HL-60 (cell line): ENCODE results near the gene RYR2.

Experiments
- DNase-seq, 2 experiments: peaks; one replicate each; pipeline ENCODE4 v3.0.0-alpha.2; 2010 to 2020; ENCODE audit warnings: low read depth in 1 of 2, low spot score in 1 of 2
- H3K27ac ChIP-seq: fragments of 250-450 bp; sonication (Bioruptor Pico); replicated peaks from 2 replicates; pipeline ENCODE4 v1.5.1; 2020; ENCODE audit warnings: mild to moderate bottlenecking, moderate library complexity
- H3K27me3 ChIP-seq: fragments of 250-450 bp; sonication (Bioruptor Pico); 2 replicates; pipeline ENCODE4 v1.5.1; 2021; ENCODE audit warnings: mild to moderate bottlenecking, moderate library complexity; ENCODE audit not compliant: insufficient read depth, poor library complexity, severe bottlenecking
- H3K4me3 ChIP-seq: replicated peaks from 2 replicates; pipeline ENCODE4 v1.5.1; 2011; ENCODE audit warnings: mild to moderate bottlenecking, control low read depth, low read length; ENCODE audit not compliant: insufficient read depth
- GABPA ChIP-seq: IDR thresholded peaks from 2 replicates; pipeline ENCODE4 v1.6.1; 2012; ENCODE audit warnings: low read depth
- POLR2AphosphoS5 ChIP-seq: IDR thresholded peaks from 2 replicates; pipeline ENCODE4 v1.6.1; 2012; ENCODE audit warnings: low read depth
- SPI1 ChIP-seq: IDR thresholded peaks from 2 replicates; pipeline ENCODE4 v1.6.1; 2012; ENCODE audit warnings: low read depth, mild to moderate bottlenecking, borderline replicate concordance
- TF ChIP-seq, protein P1 (sequence below): IDR thresholded peaks from 2 replicates; pipeline ENCODE4 v1.6.1; 2012; ENCODE audit warnings: low read depth; ENCODE audit not compliant: insufficient replicate concordance
- TF ChIP-seq, protein P2 (sequence below): IDR thresholded peaks from one replicate; pipeline ENCODE4 v1.5.1; 2011; ENCODE audit warnings: low read length, control low read depth, inconsistent platforms; ENCODE audit not compliant: insufficient read depth

Gene RYR2

DNA sequence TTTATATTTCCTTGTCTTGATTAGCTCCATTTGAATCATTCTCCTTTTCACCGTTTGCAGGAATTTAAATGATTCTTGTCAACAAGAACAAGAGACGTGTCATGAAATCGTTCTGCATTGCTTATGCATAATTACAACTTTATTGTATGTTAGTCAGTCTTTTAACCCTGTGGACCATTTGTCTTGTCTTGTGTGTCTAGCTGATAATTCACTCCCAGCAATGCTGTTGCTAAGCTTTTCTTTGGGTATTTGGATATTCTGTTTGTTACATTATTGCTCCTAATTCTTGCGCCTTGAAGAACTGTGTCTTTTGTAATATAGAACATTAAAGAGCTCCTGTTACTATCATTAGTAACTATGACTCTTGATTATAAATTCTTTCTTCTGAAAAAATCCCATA is 311.9 kb downstream of the RYR2 start:
- H3K4me3 ChIP-seq: no peak overlapping the region
- no peaks in the 10 kb centered on the region for H3K27me3 ChIP-seq
- TF ChIP-seq SPI1: no peak
- TF ChIP-seq POLR2AphosphoS5: no peak
- no peak for TF ChIP-seq GABPA
- TF ChIP-seq, protein P1, sequence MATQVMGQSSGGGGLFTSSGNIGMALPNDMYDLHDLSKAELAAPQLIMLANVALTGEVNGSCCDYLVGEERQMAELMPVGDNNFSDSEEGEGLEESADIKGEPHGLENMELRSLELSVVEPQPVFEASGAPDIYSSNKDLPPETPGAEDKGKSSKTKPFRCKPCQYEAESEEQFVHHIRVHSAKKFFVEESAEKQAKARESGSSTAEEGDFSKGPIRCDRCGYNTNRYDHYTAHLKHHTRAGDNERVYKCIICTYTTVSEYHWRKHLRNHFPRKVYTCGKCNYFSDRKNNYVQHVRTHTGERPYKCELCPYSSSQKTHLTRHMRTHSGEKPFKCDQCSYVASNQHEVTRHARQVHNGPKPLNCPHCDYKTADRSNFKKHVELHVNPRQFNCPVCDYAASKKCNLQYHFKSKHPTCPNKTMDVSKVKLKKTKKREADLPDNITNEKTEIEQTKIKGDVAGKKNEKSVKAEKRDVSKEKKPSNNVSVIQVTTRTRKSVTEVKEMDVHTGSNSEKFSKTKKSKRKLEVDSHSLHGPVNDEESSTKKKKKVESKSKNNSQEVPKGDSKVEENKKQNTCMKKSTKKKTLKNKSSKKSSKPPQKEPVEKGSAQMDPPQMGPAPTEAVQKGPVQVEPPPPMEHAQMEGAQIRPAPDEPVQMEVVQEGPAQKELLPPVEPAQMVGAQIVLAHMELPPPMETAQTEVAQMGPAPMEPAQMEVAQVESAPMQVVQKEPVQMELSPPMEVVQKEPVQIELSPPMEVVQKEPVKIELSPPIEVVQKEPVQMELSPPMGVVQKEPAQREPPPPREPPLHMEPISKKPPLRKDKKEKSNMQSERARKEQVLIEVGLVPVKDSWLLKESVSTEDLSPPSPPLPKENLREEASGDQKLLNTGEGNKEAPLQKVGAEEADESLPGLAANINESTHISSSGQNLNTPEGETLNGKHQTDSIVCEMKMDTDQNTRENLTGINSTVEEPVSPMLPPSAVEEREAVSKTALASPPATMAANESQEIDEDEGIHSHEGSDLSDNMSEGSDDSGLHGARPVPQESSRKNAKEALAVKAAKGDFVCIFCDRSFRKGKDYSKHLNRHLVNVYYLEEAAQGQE: no peak
- TF ChIP-seq, protein P2, sequence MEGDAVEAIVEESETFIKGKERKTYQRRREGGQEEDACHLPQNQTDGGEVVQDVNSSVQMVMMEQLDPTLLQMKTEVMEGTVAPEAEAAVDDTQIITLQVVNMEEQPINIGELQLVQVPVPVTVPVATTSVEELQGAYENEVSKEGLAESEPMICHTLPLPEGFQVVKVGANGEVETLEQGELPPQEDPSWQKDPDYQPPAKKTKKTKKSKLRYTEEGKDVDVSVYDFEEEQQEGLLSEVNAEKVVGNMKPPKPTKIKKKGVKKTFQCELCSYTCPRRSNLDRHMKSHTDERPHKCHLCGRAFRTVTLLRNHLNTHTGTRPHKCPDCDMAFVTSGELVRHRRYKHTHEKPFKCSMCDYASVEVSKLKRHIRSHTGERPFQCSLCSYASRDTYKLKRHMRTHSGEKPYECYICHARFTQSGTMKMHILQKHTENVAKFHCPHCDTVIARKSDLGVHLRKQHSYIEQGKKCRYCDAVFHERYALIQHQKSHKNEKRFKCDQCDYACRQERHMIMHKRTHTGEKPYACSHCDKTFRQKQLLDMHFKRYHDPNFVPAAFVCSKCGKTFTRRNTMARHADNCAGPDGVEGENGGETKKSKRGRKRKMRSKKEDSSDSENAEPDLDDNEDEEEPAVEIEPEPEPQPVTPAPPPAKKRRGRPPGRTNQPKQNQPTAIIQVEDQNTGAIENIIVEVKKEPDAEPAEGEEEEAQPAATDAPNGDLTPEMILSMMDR: no peak
- H3K27ac ChIP-seq: no peak overlapping the region
- DNase-seq: no peak

DNA sequence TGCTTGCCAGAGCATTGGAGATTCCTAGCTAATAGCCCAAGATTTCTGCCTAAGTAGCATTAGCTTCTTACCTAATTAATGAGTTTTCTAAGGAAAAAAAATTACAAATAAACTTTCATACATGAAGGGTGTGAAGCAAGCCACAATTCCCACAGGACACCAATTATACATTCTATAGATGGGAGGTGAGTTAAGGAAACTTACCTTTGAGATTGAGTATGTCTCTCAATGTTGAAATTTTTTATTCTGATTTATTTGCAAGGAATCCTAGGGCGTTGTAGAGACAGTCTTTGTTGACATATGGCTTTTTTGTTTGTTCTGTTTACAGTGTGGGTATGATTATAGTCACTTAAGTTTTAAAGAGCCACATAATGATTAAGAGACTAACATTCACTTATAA is 313.0 kb downstream of the RYR2 start:
- no peak for TF ChIP-seq GABPA
- TF ChIP-seq, protein P1: no peak
- TF ChIP-seq, protein P2: no peak
- TF ChIP-seq POLR2AphosphoS5: no peak
- no peak for TF ChIP-seq SPI1
- Histone ChIP-seq H3K27ac (no peak overlapping the region), H3K27me3 (no peaks in the 10 kb centered on the region)

DNA sequence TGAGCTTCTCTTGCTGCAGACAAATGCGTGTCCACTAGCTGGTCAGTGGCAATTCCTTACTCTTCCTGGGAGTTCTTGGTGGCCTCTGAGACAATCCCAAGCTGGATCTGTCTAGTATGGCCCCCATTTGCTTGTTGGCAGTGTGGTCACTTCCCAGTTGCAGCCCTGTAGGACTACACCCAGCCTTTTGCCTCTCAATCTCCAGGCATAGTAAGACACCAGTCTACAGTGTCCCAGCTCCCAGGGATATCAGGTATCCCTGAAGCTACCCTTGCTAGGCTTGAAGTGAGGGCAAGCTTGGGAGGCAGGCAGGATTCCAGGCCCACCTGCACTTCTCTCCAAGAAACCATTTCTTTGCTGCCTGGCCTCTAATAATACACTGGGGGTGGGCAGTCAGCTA is 316.6 kb downstream of the RYR2 start:
- TF ChIP-seq POLR2AphosphoS5: no peak
- TF ChIP-seq SPI1: no peak
- TF ChIP-seq GABPA: no peak
- TF ChIP-seq, protein P2: no peak
- TF ChIP-seq, protein P1: no peak
- DNase-seq: no peak
- no peak overlapping the region for H3K27ac ChIP-seq

More for the DNA sequence above, 313.0 kb downstream of the RYR2 start:
- DNase-seq: no peak
- no peak overlapping the region for H3K4me3 ChIP-seq

More for the DNA sequence above, 316.6 kb downstream of the RYR2 start:
- Histone ChIP-seq H3K4me3 (no peak overlapping the region), H3K27me3 (no peaks in the 10 kb centered on the region)
